ENCODE data around the gene CALHM2. TPM values are rescaled to one million over a fixed set of nuclear protein-coding genes. Genes with fewer than 3 reads are reported as not detected.

Gene CALHM2
- total and polyA plus RNA-seq, 2 donors (not counting 1 experiment from before 2014, with no cell fraction given): 16.3 to 42.8 TPM

DNA sequence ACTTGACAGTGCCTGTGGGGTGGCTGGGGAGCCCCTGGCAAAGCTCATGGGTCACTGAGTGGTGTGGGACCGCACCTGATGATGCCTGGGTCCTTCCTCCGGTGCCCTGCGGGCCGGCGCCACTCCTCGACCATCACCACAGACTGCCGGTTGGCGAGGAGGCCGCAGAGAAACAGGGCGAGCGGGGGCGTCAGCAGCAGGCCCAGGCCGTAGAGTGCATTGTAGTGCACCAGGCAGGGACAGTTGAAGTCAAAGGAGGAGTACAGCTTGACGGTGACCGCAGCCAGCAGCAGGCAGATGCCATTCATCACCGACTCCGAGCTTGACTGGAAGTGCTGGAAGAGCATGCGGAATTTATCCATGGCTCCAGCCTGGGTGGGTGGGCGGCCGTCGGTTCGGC is 26.5 kb upstream of the CALHM2 start:
- Mint-ChIP-seq H3K4me3 (no peak overlapping the region), H3K9me3 (ENCODE audit: insufficient read depth) (no peaks in the 10 kb centered on the region), H3K27me3 (no peaks in the 10 kb centered on the region), H3K27ac (no peak overlapping the region), H3K4me1 (peaks cover 18% of the 10 kb centered on the region)
- Histone ChIP-seq H3K27ac (ENCODE audit: low read length in 2 of 2) (no peak overlapping the region), H3K9ac (ENCODE audit: low read length) (no peak overlapping the region), H3K79me2 (ENCODE audit: control insufficient read depth, insufficient read depth, low read length) (no peaks in the 10 kb centered on the region), H2AFZ (ENCODE audit: insufficient read depth, low read depth, low read length, poor library complexity, severe bottlenecking) (no peak overlapping the region), H3K9me3 (ENCODE audit: control extremely low read depth in 1 of 3, control insufficient read depth in 2 of 3, insufficient read depth in 1 of 3, low read length in 2 of 3) (no peaks in the 10 kb centered on the region), H3K4me1 (ENCODE audit: control insufficient read depth in 2 of 2, insufficient read depth in 2 of 2, low read length in 2 of 2) (peaks cover 0 to 11% of the 10 kb centered on the region in 2 donors), H4K20me1 (ENCODE audit: control insufficient read depth, insufficient read depth, low read length, poor library complexity, severe bottlenecking) (no peaks in the 10 kb centered on the region), H3K4me2 (replicated peaks; ENCODE audit: low read depth, low read length, poor library complexity, severe bottlenecking) (no peak overlapping the region), H3K27me3 (replicated peaks in 1 of 4; ENCODE audit: control extremely low read depth in 1 of 4, control insufficient read depth in 3 of 4, insufficient read depth in 4 of 4, low read length in 3 of 4) (no peaks in the 10 kb centered on the region), H3K36me3 (replicated peaks in 1 of 2; ENCODE audit: control extremely low read depth in 1 of 2, control insufficient read depth in 1 of 2, extremely low read depth in 1 of 2, insufficient read depth in 2 of 2, low read length in 1 of 2) (no peaks in the 10 kb centered on the region), H3K4me3 (ENCODE audit: control extremely low read depth in 1 of 5, extremely low read depth in 1 of 5, insufficient read depth in 1 of 5, low read depth in 2 of 5, low read length in 4 of 5) (no peak overlapping the region)
- DNase-seq (no peak), ATAC-seq (ENCODE audit: low read depth) (no peak)
- 95% methylated on average over 22 of the region's 22 CpGs for WGBS (ENCODE audit: insufficient coverage)
- intact Hi-C loops (cut with micrococcal nuclease): no loop called here
- no peak for TF ChIP-seq EZH2 (IDR thresholded peaks at IDR 0.05; ENCODE audit: borderline replicate concordance, insufficient read depth, low read depth, low read length, poor library complexity, severe bottlenecking)
- POLR2A ChIA-PET: no interaction called here
- CTCF ChIA-PET: interaction anchor here (4.6 to 8.0 kb wide), 2 partner anchors 27 to 61 kb away, joined by 32 to 138 read pairs; partner anchors contain the start of gene CALHM2

DNA sequence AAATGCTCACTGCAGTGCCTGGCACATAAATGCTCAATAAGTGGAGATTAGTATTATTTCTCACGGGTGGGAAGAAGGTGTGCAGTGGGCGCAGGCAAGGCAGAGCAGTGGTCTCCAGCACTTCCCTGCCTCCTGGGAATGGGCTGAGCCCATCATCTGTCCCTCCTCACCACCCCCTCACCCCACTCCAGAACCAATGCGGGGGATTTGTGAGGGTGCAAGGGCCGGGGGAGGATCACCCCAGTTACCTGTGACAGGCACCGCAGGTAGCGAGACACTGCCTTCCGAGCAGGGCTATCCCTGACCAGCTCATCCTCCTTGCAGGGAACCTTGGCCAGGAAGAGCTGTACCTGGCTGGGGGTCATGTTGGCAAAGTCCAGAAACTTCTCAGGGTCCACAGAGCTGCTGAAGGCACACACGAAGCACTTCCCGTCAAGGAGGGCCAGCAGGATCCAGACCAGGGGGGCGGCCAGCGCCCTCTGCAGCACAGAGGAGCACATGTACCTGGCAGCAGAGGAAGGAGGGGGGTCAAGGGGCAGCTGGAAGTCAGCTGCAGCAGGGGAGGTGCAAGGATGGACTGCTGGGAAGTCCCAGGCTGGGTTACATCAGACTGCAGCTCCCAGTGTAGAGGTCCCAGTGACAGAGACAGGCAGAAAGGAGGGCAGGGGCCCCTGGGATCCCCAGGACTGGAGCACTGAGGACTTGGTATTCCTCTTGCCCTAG is 24.0 kb upstream of the CALHM2 start:
- no peak overlapping the region for H3K4me3 Mint-ChIP-seq
- H3K4me1 Mint-ChIP-seq: peaks cover 34% of the 10 kb centered on the region
- ATAC-seq (ENCODE audit: low read depth) (no peak), DNase-seq (peak; percentile 37)
- no peak overlapping the region for H3K27ac Mint-ChIP-seq
- Histone ChIP-seq H4K20me1 (ENCODE audit: control insufficient read depth, insufficient read depth, low read length, poor library complexity, severe bottlenecking) (no peaks in the 10 kb centered on the region), H3K9me3 (ENCODE audit: control extremely low read depth in 1 of 3, control insufficient read depth in 2 of 3, insufficient read depth in 1 of 3, low read length in 2 of 3) (no peaks in the 10 kb centered on the region), H3K4me1 (ENCODE audit: control insufficient read depth in 2 of 2, insufficient read depth in 2 of 2, low read length in 2 of 2) (peaks cover 20 to 35% of the 10 kb centered on the region in 2 donors), H3K36me3 (replicated peaks in 1 of 2; ENCODE audit: control extremely low read depth in 1 of 2, control insufficient read depth in 1 of 2, extremely low read depth in 1 of 2, insufficient read depth in 2 of 2, low read length in 1 of 2) (no peaks in the 10 kb centered on the region), H3K9ac (ENCODE audit: low read length) (no peak overlapping the region), H3K4me3 (ENCODE audit: control extremely low read depth in 1 of 5, extremely low read depth in 1 of 5, insufficient read depth in 1 of 5, low read depth in 2 of 5, low read length in 4 of 5) (no peak overlapping the region), H3K79me2 (ENCODE audit: control insufficient read depth, insufficient read depth, low read length) (no peaks in the 10 kb centered on the region), H3K27me3 (replicated peaks in 1 of 4; ENCODE audit: control extremely low read depth in 1 of 4, control insufficient read depth in 3 of 4, insufficient read depth in 4 of 4, low read length in 3 of 4) (no peaks in the 10 kb centered on the region), H2AFZ (ENCODE audit: insufficient read depth, low read depth, low read length, poor library complexity, severe bottlenecking) (no peak overlapping the region), H3K4me2 (replicated peaks; ENCODE audit: low read depth, low read length, poor library complexity, severe bottlenecking) (no peak overlapping the region), H3K27ac (ENCODE audit: low read length in 2 of 2) (no peak overlapping the region)
- TF ChIP-seq EZH2 (IDR thresholded peaks at IDR 0.05; ENCODE audit: borderline replicate concordance, insufficient read depth, low read depth, low read length, poor library complexity, severe bottlenecking): no peak
- TF ChIP-seq, protein P1, sequence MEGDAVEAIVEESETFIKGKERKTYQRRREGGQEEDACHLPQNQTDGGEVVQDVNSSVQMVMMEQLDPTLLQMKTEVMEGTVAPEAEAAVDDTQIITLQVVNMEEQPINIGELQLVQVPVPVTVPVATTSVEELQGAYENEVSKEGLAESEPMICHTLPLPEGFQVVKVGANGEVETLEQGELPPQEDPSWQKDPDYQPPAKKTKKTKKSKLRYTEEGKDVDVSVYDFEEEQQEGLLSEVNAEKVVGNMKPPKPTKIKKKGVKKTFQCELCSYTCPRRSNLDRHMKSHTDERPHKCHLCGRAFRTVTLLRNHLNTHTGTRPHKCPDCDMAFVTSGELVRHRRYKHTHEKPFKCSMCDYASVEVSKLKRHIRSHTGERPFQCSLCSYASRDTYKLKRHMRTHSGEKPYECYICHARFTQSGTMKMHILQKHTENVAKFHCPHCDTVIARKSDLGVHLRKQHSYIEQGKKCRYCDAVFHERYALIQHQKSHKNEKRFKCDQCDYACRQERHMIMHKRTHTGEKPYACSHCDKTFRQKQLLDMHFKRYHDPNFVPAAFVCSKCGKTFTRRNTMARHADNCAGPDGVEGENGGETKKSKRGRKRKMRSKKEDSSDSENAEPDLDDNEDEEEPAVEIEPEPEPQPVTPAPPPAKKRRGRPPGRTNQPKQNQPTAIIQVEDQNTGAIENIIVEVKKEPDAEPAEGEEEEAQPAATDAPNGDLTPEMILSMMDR (IDR thresholded peaks at IDR 0.05): no peak
- H3K9me3 Mint-ChIP-seq (ENCODE audit: insufficient read depth): no peaks in the 10 kb centered on the region
- no peaks in the 10 kb centered on the region for H3K27me3 Mint-ChIP-seq
- intact Hi-C loops (cut with micrococcal nuclease): no loop called here
- ChIA-PET CTCF (interaction anchor here (0.8 to 8.0 kb wide), 10 partner anchors 9 to 64 kb away, joined by 3 to 138 read pairs (median 6); partner anchors contain the start of gene CALHM2), POLR2A (interaction anchor here (0.9 to 1.5 kb wide), 2 partner anchors 24 to 30 kb away, joined by 3 read pairs; partner anchors contain the start of gene CALHM2)
- 76% methylated on average over 9 of the region's 11 CpGs for WGBS (ENCODE audit: insufficient coverage)

All from B cell (primary cell).